Measurements from ENCODE around the gene HSD17B12. TPM values are rescaled to one million over a fixed set of nuclear protein-coding genes. Genes with fewer than 3 reads are reported as not detected.

The HSD17B12 gene
- total RNA-seq, 1 experiment from 2014 or later, result 71.3 TPM

DNA sequence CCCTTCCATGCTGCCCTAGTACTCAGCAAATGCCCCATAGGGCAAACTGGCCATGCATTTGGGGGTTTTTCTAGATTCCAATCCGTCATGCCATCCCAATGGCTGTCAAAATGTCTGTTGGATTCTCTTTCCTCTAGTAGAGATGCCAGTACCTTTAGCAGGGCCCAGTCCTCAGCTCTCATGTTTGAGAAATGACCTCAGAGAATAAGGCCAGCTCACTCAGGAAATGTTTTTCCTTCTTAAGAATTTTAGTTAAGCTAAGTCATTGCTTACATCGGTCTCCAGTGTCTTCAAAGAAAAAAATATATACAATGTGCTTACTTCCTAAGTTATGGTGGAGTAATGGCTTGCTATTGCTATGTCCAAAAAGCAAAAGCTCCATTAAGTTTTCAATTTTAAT, 186.0 kb downstream of the HSD17B12 start:
- no peak for DNase-seq (ENCODE audit: low read depth)

DNA sequence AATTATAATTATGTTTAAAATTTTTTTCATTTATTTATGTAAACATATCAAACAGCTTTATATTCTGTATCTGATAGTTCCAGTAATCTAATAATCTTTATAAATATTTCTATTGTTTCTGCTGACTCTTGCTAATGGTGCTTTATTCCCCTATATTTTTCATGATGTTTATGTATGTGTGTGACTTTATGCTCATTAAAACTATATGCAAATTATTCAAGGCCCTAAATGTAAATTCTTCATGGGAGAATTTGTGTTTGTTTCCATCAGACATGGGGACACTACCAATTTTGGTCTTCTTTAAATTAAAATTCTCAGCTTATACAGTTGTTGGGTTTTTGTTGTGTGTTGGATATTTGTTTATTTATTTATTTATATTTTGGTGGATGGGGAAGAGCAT, 186.4 kb downstream of the HSD17B12 start:
- DNase-seq (ENCODE audit: low read depth), result no peak

DNA sequence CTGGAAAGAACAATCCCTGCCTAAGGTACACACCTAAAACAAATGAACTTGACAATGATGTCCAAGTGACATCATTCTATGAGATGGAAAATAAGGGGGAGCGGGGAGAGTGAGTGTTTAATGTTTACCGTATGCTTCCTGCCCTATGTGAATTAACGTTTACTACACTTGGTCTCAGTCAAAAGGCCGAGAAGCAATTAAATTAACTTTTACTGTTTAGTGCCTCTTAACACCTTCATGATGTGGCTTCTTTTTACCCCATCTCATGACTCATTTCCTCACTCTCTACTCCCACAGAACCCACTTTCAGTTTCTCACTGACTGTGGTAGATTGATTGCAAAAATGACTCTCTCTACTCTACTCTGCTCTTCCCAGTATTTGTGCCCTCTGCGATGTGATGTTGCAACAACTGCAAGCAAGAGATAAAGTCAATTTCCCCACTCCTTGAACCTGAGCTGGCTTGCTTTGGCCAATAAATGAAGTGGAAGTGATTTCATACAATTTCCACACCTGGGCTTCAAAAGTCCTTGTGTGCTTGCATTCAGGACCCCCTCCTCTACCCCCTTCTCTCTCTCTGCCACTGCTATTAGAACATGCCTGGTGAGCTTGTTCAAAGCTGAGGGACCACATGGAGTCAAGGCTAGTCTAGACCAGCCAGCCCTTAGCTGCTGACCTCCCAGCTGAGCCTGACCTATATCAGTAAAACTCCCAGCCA, 188.5 kb downstream of the HSD17B12 start:
- peak; percentile 88 for DNase-seq (ENCODE audit: low read depth)

DNA sequence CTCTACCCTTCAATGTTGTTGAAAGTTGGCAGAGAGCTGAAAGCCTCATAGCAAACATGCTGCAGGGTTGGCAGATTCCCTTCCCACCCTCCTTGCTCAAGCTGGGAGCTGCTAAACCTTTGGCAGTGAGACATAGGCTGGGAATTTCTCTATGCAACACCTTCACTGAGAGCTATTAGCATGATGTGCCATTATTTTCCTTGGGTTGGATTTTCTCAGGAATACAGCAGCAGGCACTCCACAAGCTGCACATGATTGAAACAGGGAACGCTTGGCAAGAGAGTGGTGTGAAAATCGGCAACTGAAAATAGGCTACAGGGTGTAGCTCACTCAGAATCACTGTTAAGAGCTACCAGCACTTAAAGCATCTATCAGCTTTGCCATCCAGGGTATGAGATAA, 190.5 kb downstream of the HSD17B12 start:
- no peak for DNase-seq (ENCODE audit: low read depth)

DNA sequence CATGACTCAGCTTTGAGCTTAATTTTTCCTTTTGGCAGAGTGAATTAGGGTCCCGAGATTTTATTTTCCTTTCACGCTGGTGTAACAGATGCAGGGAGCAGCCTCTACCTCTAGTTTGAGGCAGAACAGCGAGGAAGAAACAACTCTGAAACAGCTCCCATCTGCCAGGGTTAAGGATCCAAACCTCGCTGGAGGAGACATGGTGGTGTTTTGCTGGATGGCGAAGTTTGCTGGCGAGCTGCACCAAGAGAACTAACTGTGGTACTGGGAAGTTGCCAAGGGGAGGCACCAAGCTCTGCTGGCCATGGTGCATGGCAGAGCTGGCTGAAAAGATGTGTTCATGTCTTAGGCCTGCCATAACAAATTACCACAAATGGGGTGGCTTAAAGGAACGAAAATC, 192.5 kb downstream of the HSD17B12 start:
- DNase-seq (ENCODE audit: low read depth), result peak; percentile 32

DNA sequence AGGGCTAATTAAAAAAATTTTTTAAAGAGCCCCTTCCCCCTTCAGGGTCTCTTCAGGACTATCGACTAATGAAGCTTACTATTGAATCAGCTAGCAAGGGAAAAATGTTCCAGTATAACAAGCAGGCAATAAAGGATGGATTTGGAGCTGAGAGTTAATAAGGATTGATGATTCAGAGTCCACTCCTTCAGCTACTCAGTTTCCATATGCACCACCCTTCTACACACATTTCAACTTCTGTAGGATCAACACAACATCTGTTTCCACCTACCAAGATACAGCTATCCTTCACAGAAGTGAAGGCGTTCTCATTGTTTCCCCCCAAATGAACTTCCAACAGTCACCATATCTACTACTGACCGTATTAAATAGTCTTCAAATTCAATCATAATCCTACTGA, 193.5 kb downstream of the HSD17B12 start:
- no peak for DNase-seq (ENCODE audit: low read depth)

DNA sequence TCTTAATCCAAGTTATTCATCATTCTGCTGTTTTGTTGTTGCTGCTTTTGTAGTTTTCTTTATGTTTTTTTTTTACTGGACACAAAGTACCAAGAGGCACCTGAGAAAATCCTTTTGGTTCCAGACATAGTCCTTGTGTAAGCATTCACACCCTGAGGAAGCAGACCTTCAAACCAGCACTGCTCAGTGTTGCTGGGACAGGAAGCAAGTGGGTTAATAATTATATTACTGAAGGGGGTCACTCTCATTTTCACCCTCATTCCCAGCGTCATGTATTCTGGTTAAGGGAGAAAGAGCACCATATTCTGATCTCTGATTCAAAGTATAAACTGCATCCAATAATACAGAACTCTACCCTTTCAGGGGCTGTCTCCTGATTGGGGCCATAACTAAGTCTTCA, 194.2 kb downstream of the HSD17B12 start:
- DNase-seq (ENCODE audit: low read depth), result no peak

DNA sequence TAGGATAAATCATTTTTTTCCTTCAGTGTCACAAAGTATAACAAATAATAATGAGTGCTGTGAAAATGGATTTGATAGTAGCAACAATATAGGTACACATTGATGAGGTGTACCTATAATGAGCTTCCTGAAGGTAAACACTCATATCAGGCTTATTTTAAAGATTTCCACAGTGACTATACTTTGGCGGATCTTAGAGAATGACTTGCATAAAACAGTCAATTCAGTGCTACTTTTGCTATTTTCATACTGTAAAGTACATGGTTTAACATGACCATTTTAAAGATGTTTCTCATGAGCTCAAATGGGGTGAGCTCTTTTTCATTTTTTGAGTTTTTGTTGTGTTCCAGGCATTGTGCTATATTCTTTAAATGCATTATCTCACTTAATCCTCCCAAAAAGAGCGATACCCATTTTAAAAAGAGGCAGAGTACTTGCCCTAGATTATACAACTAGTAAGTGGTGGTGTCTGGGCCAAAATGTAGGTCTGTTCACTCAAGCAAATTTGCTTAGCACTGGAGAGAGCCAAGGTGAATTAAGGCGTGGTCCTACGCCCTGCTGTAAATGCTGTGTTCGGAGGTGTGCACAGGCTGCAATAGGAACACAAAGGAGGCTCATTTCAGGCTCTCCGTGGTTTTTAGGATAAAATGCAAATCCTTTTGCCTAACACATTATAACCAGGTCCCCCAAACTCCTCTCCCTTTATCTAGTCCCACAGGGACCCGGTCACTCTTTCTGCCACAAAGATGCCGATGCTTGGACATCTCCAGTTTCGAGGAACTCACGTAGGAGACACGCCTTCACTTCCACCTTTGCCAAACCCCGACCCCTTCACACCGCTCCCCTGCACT, 199.5 kb downstream of the HSD17B12 start:
- no peak for DNase-seq (ENCODE audit: low read depth)

DNA sequence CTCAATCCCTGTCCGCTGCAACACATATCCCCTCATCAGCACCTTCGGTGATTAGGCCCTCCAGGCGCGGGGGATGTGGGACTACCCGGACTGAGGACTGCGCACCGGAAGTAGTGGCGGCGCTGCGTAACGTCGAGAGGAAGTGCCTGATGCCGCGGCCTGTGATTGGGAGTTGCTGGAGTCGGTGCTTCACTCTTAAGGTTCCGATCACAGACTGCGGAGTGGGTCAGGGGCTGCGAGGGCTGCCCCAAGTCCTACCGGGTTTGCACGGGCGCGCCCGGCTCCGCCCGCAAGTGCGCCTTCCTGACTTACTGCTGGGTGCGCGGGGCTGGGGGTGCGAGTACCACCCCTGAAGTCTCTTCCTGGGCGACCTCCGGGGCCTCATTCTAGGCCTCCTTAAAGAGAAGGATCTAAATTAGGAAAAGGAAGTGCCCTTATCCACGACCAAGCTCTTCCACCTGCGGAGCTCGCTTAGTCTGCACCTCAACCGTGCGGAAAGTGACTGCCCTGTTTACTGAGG, 200.2 kb downstream of the HSD17B12 start, which contains the start of gene ALKBH3:
TSS of gene ALKBH3 (plus strand) at position 192 of the 520 bp plus-strand sequence. CDS start 1,822 bp downstream, outside the sequence.
- DNase-seq (ENCODE audit: low read depth), result peak; percentile 90

DNA sequence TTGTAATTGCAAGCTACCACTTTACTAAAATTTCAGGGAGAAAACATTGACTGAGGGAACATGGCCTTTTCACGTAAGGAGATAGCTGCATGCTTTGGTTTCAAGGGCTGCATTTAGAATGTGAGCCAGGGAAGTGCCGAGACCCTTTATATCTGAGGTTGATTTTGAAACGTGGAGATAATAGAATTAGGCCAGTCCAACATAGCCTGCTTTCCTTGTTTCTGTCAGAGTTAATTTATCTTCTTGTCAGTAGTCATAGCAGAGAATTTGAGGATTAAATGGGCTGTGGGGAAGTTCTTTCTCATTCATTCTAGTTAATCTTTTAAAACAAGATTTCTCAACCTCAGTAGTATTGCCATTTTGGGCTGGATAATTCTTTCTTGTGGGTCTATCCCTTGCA, 212.3 kb downstream of the HSD17B12 start:
- DNase-seq (ENCODE audit: low read depth), result no peak

DNA sequence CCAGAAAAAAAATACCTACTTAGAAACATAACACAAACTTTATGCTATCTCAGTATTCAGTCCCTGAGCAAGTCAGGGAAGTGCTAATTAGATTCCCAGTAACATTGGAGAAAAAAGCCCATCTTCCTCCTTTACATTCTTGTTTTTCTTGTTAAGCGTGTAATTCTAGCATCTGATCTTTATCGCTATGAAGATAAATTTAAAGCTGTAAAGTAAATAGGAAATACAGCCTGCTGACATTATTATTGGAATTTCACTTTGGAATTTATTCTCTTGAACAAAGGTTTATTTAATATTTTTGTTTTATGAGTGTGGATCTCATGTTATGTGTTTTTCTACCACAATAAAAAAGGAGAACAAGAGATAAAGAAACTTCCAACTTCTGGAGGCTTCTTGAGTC, 214.0 kb downstream of the HSD17B12 start:
- DNase-seq (ENCODE audit: low read depth), result no peak

DNA sequence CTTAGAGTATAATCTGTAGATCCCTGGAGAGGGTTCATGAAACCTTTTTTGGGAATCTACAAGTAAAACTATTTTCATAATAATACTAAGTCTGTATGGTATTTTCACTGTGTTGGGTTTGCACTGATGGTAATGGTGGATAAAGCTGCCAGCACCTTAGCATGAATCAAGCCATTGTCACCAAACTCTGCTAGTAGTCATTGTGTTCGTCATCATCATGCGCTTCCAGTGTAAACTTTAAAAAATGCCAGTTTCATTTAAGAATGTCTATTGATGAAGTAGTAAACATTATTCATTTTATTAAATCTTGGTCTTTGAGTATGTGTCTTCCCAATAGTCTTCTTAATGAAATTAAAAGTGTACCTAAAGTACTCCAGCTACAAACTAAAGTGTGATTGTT, 215.1 kb downstream of the HSD17B12 start:
- DNase-seq (ENCODE audit: low read depth), result no peak

DNA sequence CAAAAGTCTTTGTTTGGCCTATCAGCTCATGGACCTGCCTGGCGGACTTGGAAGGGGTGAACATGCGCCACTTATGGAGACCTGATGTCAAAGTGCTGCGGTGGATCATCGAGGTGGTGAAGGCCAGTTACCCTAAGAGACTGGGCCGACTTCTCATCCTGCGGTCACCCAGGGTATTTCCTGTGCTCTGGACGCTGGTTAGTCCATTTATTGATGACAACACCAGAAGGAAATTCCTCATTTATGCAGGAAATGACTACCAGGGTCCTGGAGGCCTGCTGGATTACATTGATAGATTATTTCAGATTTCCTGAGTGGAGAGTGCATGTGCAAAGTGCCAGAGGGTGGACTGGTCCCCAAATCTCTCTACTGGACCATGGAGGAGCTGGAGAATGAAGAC, 218.0 kb downstream of the HSD17B12 start:
- no peak for DNase-seq (ENCODE audit: low read depth)

DNA sequence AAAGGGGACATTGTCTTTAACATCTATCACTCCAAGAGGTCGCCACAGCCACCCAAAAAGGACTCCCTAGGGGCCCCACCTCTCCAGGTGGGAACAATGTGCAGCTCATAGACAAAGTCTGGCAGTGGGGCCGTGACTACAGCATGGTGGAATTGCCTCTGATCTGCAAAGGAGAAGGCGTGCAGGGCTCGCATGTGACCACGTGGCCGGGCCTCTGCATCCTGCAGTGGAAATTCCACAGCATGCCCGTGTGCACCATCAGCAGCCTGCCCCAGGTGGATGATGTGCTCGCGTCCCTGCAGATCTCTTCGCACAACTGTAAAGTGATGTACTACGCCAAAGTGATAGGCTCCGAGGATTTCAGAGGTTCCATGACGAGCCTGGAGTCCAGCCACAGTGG, 218.6 kb downstream of the HSD17B12 start:
- no peak for DNase-seq (ENCODE audit: low read depth)

DNA sequence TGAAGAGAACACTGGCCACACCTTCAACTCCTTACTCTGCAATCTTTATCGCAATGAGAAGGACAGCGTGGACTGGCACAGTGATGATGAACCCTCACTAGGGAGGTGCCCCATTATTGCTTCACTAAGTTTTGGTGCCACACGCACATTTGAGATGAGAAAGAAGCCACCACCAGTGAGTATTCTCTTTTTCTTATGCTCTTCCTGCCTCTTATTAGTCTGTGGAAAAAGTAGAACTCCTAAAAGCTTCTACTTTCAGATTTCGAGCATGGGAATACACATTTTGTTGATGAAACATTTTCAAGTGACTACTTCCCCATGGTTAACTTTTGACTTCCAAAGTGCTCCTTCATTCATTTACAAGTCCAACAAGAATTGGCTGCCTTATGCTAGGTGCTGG, 221.0 kb downstream of the HSD17B12 start:
- no peak for DNase-seq (ENCODE audit: low read depth)

DNA sequence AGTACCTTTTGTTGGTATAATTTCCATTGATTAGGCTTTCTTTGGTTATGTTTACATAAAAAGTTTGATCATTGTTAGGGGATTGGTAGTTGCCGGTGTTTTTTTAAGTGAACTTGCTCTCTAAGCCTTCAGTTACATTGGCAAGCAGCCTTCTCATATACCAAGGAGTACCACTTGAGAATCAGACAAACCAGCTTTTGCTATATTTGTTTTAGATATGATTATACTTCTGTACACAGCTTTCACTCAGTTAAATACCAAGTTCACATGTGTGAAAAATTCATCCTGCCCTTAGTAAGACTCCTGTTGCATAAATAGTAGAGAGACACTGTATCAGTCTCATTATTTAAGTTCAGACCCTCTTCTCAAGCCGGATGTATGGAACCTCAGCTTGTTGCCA, 222.5 kb downstream of the HSD17B12 start:
- DNase-seq (ENCODE audit: low read depth), result no peak

DNA sequence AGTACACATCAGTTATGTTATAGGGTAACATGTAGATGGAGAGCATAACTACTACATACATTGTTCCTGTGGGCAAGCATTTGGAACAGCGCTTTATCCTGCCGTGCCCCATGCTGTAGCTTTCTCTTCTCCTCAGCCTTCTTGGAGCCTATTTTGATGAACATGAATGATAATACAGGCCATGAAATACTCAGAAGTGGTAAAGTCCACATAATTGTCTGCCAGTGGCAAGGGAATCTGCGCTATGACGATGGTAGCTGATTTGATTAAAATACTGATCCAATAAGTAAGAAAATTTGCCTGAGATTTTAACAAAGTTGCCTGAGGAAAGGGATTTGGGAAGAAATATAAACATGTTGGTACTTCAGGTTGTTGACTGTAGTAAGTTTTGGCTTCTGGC, 223.4 kb downstream of the HSD17B12 start:
- no peak for DNase-seq (ENCODE audit: low read depth)

DNA sequence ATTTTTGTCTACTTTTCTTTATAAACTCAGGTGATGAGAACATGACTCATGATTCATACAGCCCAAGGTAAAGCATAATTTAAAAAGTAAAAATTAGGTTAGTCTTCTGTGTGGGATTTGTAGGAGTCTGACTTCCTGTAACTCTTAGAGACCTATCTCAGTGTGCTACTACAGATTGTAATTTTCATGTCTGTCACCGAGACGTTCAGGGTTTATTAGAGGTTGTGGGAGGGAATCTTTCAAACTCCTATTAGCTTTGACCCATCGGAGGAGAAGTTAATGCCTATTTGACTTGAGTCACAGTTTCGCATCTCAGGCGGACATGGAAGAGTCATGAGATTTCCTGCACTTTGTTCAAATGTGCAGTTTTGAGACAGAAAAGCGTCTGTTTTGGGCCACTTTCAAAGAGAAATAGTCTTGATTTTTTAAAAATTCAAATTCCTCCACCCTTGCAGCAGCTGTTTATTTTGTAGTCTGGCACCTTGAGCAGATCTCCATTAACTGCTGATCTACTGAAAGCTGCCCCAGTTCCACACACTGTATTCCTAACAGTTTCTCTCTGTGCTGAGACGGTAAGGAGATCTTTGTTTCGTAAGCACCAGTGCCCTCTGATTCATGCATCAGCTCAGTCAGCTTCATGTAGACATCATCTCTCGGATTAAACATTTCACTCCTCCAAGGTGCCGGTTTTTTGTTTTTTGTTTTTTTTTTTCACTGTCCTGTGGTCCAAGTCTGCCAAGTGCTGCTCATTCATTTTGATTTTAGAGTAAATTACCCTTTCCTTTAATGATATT, 224.4 kb downstream of the HSD17B12 start:
- DNase-seq (ENCODE audit: low read depth), result peak; percentile 2

DNA sequence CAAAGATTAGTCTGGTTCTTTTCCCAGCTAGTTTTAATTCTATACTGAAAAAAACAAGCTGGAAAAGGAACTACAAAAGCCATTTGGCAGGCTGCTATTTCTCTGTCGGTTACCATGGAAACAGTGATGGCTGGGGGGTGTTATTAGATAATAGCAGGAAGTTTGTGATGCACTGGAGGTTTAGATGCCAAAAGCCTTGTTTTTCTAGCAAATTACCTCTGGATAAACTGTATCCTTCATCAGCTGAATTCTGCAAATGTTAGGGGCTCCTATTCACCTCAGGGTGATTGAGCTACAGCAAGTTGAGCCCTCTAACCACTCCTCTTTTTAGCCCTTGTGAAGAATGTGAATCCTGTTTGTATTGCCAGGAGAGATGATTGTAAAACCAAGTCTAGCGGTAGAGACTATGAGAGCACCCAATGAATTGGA, 225.3 kb downstream of the HSD17B12 start:
- peak; percentile 27 for DNase-seq (ENCODE audit: low read depth)
